Dedifferentiated amniotic fluid mesenchymal stem cell (primary cell): ENCODE data around the gene CEP128.

Experiments
- DNase-seq: peaks from one replicate; pipeline ENCODE4 v3.0.0-alpha.2; 2016; ENCODE audit errors: extremely low spot score

CEP128 gene

DNA sequence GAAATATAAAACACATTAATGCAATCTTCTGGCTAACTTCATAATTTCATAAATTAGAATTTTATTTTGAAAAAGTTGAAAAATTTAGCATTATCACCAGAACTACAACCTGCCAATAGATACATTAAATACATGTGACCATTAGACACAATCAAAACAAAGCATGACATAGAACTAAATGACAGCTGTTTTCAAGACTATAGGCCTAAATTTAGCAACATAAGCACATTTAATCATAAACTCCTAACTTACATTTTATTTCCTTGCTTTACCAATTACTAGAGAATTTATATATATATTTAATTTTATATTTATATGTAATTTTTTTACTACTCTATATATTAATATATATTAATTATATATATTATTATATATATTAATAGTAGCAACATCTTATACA is 165.4 kb downstream of the CEP128 start:
- no peak for DNase-seq

GRCh38 chr14:80772504-80772903 is 169.0 kb downstream of the CEP128 start:
- no peak for DNase-seq

GRCh38 chr14:80771201-80771600 is 170.3 kb downstream of the CEP128 start:
- DNase-seq: no peak

- no peak for DNase-seq
These were observed 171.2 kb downstream of the CEP128 start for GRCh38 chr14:80770114-80770908.

DNA sequence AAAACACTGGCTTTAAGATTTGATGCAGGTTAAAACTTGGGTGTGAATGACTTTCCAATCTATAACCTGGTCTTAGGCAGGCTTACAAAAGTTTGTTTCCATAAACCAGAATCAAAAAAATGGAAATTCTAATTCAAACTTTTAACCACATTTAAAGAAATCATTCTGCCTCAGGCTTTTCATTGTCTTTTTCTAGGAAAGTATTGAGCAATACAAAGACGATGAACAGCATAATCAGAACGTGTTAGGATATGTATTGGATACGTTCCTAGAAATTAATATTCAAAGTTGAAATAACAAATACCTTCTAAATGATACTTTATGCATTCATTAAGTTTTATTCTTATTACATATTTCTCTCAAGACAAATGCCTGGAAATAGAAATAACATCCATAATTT is 172.9 kb downstream of the CEP128 start:
- DNase-seq: no peak

GRCh38 chr14:80764921-80765507 is 176.5 kb downstream of the CEP128 start:
- no peak for DNase-seq

DNA sequence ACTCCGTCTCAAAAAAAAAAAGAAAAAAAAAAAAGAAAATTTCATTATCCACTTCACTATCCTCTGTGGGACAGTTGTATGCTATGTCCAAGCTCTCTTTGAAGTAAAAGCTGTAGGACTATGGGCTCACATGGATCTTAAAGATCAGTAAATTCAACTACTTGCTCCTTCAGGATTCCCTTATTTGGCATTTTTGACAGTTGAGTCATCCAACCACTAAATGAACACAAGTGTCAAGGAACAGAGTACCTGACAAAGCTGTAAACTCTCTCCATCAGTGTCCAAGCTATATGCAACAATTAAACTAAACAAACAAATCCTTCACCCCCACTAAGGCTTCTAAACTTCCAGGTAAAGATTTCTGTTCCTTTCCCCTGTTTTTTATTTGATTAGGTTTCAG is 177.0 kb downstream of the CEP128 start:
- no peak for DNase-seq

GRCh38 chr14:80762641-80763228 is 178.8 kb downstream of the CEP128 start:
- DNase-seq: no peak

GRCh38 chr14:80754696-80755095 is 186.8 kb downstream of the CEP128 start:
- DNase-seq: no peak

DNA sequence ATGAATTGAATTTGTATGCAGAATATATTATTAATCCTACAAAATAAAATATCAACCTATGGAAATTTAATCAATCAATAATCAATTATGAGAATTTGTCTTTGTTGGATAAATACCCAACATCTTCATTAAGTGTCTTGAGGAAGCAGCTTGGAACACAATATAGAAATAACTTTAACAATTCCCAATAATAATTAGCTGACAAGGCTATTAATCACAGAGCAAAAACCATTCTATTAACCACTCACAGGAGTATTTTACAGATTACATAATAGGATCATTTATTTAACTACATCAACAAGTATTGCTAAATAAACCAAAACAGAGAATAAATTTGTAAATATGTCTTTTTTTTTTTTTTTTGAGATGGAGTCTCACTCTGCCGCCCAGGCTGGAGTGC is 190.3 kb downstream of the CEP128 start:
- DNase-seq: no peak

DNA sequence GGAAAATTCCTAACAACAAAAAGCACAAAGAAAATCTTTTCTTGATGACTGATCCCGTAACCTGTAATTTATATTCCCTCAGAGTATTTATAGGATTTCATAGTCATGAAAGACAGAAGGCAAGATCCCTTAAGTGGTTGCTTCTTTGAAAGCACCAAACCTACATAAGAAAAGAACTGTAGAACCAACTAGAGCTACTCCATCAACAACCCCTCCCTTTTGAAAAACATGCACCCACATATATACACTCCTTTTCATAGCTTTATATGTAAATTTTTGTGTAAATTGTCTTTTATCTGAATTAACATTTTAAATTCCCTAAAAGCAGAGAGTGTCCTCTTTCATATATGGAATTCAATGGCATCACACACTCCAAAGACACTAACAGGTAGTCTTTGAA is 215.3 kb downstream of the CEP128 start:
- no peak for DNase-seq

DNA sequence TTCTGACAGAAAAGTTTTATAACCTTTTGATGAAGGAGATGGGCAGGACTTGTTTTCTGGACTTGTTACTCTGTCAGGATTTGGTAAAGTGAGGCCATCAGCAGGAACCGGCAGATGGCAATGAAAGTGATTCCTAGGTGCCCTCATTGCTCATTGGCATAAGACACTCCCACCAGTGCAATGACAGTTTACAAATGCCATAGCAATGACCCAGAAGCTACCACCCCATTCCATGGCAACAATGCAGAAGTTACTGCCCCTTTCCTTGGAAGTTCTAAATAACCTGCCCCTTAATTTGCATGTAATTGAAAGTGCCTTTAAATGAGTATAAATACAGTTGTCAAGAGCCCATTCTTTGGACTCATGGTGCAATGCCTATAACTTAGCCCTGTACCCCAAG is 222.6 kb downstream of the CEP128 start:
- no peak for DNase-seq

- DNase-seq: no peak
These were observed 227.1 kb downstream of the CEP128 start for GRCh38 chr14:80714474-80714873.

DNA sequence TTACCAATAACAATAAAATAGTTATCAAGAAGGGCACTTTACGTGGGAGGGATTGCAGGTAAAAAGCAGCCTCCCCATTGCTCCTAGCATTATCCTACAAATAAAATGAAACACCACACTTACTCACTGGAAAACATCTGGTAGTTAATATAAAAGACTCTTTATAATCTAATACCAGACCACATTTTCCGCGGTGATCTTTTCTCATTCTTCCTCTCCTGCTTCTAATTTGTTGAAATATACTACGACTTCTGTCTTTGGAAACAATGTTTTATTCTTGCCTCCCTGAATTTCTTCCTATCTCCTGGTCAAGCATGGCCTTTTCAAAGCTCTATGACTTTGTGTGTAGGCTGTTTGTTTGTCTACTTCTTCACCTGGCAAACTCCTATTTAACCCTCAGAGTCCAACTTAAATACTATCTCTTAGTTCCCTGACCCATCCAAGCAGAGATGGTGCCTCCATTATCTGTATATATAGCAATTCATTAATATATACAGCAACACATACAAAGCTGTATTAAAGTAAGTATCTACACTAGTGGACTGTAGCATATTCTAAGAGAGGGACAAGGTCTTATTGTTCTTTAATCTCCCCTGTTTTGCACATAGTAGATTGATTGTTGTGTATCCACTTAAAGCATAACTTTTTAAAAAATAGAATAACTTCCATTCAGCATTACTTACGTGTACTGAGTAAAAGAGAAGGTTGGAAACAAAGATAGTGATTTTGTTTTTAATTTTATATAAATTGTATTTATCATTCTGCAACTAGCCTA is 228.3 kb downstream of the CEP128 start:
- no peak for DNase-seq

DNA sequence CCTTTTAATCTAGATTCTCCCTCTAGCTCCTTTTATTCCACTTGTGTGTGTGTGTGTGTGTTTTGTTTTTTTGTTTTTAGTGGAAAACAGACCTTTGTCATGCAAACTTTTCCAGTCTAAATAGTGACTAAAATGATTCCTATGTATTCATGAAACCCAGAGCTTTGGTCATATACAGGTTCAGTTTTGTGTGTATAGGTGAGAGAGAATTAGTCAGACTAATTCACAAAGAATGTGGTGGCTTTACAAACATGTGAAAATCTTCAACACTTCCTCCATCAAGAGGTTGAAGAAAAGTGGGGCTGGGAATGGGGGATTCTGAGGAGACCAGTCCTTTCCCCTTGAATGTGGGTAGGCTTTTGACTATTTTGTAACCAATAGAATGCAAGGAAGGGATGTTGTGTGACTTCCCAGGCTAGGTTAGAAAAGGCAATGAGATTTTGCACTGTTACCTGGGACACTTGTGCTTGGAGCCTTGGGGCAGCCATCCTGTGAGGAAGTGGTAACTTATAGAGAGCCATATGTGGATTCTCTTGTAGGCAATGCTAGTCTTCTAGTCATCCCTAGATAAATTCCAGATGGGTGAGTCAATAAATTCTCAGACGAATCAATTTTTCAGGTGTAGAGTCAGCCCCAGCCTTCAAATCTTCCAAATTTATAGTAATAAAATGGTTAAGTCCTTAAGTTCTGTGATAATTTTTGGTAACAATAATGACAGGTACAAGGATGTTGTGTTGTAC is 236.1 kb downstream of the CEP128 start:
- DNase-seq: no peak

GRCh38 chr14:80700601-80701000 is 240.9 kb downstream of the CEP128 start:
- DNase-seq: no peak

- DNase-seq: no peak
These were observed 241.7 kb downstream of the CEP128 start for GRCh38 chr14:80699861-80700260.

- DNase-seq: no peak
These were observed 242.6 kb downstream of the CEP128 start for GRCh38 chr14:80698974-80699373.

GRCh38 chr14:80695869-80696268 is 245.7 kb downstream of the CEP128 start:
- DNase-seq: no peak

DNA sequence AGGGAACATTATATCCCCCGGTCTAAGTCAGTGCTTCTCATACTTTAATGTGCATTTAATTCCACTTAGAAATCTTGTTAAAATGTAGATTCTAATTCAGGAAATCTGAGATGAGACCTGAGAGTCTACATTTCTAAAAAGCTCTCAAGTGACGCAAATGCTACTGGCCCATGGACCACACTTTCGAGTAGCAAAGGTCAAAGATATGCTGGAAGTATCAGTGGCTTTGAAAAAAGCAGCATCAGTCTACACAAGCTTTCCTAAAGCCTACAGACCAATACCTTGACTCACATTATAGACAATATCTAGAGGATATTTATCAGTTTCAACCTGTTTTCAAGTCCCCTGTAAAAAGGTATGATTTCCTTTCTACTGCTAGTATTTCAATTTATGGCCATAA is 248.6 kb downstream of the CEP128 start:
- DNase-seq: no peak

- DNase-seq: no peak
These were observed 259.9 kb downstream of the CEP128 start for GRCh38 chr14:80681651-80682050.

GRCh38 chr14:80679273-80679672 is 262.3 kb downstream of the CEP128 start:
- no peak for DNase-seq
